Neural progenitor cell (in vitro differentiated cells): Measurements from ENCODE around the gene NEURL1B.

ENCODE experiments used
- CTCF ChIP-seq: fragments of 200-600 bp; sonication (generic); IDR thresholded peaks from 2 replicates; pipeline ENCODE4 v1.5.1; 2017; ENCODE audit warnings: antibody characterized with exemption, mild to moderate bottlenecking
- EZH2 ChIP-seq: fragments of 200-600 bp; sonication (generic); IDR thresholded peaks from 2 replicates; pipeline ENCODE4 v1.6.1; 2017; ENCODE audit warnings: antibody characterized with exemption, mild to moderate bottlenecking, moderate library complexity
- EZH2phosphoT487 ChIP-seq: fragments of 200-600 bp; sonication (generic); IDR thresholded peaks from 2 replicates; pipeline ENCODE4 v1.6.1; 2017; ENCODE audit warnings: antibody characterized with exemption

DNA sequence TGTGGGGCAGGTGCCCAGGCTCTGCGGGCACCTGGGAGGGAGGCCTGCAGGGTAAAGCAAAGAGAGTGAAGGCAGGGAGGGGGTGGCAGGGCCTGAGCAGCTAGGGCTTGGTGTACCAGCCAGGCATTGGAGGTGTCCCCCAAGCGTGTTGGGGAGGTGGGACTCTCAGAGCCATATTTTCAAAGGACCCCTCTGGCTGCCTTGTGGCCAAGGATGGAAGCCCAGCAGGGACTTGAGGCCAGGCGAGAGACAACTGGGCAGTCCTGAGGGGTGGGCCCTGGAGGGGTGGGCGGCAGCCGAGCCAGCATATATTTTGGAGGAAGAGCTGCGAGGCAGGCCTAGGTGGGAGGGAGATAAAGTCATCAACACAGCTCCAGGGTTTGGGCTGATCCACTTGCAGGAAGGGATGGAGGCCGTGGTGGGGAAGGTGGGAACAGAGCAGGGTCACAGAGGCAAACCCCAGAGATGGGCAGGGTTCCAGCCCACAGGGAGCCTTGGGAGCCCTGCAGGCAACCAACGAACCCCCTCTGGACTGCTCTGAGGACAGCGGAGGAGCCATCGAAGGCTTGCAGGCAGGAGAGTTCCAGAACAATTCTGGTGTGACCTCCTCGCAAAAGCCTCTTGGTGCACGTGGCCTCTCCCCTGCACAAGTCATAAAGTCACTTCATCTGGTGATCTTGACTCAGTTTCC is 94.2 kb downstream of the NEURL1B start:
- TF ChIP-seq CTCF = no peak
- no peak for TF ChIP-seq EZH2
- no peak for TF ChIP-seq EZH2phosphoT487
